Neuronal stem cell (in vitro differentiated cells): Measurements from ENCODE around the gene PSMD7.

Source experiments
- DNase-seq: peaks from one replicate; pipeline ENCODE4 v3.0.0-alpha.2; 2013; ENCODE audit warnings: low spot score
- H2AFZ ChIP-seq: one replicate; pipeline ENCODE4 v1.6.1; 2013; ENCODE audit warnings: mild to moderate bottlenecking, low read length, inconsistent platforms
- H2AK5ac ChIP-seq: 2 replicates; pipeline ENCODE4 v1.6.1; 2013; ENCODE audit warnings: low read depth, mild to moderate bottlenecking, inconsistent platforms, low read length, moderate library complexity, mixed read lengths
- H2BK120ac ChIP-seq: 2 replicates; pipeline ENCODE4 v1.6.1; 2013; ENCODE audit warnings: low read depth, mild to moderate bottlenecking, inconsistent platforms, low read length, moderate library complexity, mixed read lengths
- H2BK12ac ChIP-seq: one replicate; pipeline ENCODE4 v1.6.1; 2013; ENCODE audit warnings: low read length, inconsistent platforms
- H2BK15ac ChIP-seq: 2 replicates; pipeline ENCODE4 v1.6.1; 2013; ENCODE audit warnings: mild to moderate bottlenecking, low read length, inconsistent platforms, mixed read lengths
- H2BK5ac ChIP-seq: one replicate; pipeline ENCODE4 v1.6.1; 2013; ENCODE audit warnings: inconsistent platforms, mild to moderate bottlenecking, low read length, moderate library complexity
- H3K14ac ChIP-seq: one replicate; pipeline ENCODE4 v1.6.1; 2013; ENCODE audit warnings: low read length, inconsistent platforms
- H3K18ac ChIP-seq: 2 replicates; pipeline ENCODE4 v1.6.1; 2013; ENCODE audit warnings: low read length, inconsistent platforms
- H3K23ac ChIP-seq: 2 replicates; pipeline ENCODE4 v1.6.1; 2013; ENCODE audit warnings: low read depth, mild to moderate bottlenecking, mixed read lengths, low read length, inconsistent platforms; ENCODE audit not compliant: poor library complexity
- H3K27ac ChIP-seq: replicated peaks from 3 replicates; pipeline ENCODE4 v1.5.1; 2013; ENCODE audit warnings: low read length, inconsistent platforms
- H3K27me3 ChIP-seq, 3 experiments: 2 replicates each; pipeline ENCODE4 v1.6.1; 2013; ENCODE audit warnings: low read length in 3 of 3, mild to moderate bottlenecking in 2 of 3, inconsistent platforms in 1 of 3, low read depth in 1 of 3, mixed read lengths in 1 of 3, moderate library complexity in 1 of 3; ENCODE audit not compliant: control insufficient read depth in 3 of 3, insufficient read depth in 3 of 3
- H3K36me3 ChIP-seq, 2 donors: replicated peaks in 1 of 2; 2 replicates each; pipeline ENCODE4 v1.6.1; 2013; ENCODE audit warnings: low read length in 2 of 2; ENCODE audit not compliant: control insufficient read depth in 2 of 2, insufficient read depth in 2 of 2
- H3K4ac ChIP-seq: 2 replicates; pipeline ENCODE4 v1.6.1; 2013; ENCODE audit warnings: inconsistent platforms, mild to moderate bottlenecking, low read length, moderate library complexity
- H3K4me1 ChIP-seq, 2 donors: 1 replicate in 1 of 2; 2 replicates in 1 of 2; pipeline ENCODE4 v1.6.1; 2013; ENCODE audit warnings: low read length in 2 of 2, low read depth in 1 of 2; ENCODE audit not compliant: control insufficient read depth in 2 of 2, insufficient read depth in 1 of 2
- H3K4me2 ChIP-seq: one replicate; pipeline ENCODE4 v1.6.1; 2013; ENCODE audit warnings: mild to moderate bottlenecking, low read length, inconsistent platforms; ENCODE audit not compliant: insufficient read depth, poor library complexity, severe bottlenecking
- H3K4me3 ChIP-seq, 2 donors: 2 replicates each; pipeline ENCODE4 v1.5.1; 2013; ENCODE audit warnings: low read length in 2 of 2, mild to moderate bottlenecking in 2 of 2, inconsistent platforms in 1 of 2, moderate library complexity in 1 of 2
- H3K79me1 ChIP-seq: one replicate; pipeline ENCODE4 v1.6.1; 2013; ENCODE audit warnings: low read depth, mild to moderate bottlenecking, inconsistent platforms, low read length, moderate library complexity
- H3K9ac ChIP-seq: one replicate; pipeline ENCODE4 v1.6.1; 2013; ENCODE audit warnings: mild to moderate bottlenecking, low read depth, low read length, inconsistent platforms; ENCODE audit not compliant: poor library complexity
- H3K9me3 ChIP-seq, 2 donors: replicated peaks in 1 of 2; 2 replicates each; pipeline versions ENCODE3 to v1.6.1; 2013; ENCODE audit warnings: low read length in 2 of 2, mild to moderate bottlenecking in 2 of 2, inconsistent platforms in 1 of 2, low read depth in 1 of 2, mixed read lengths in 1 of 2, moderate library complexity in 1 of 2; ENCODE audit not compliant: control insufficient read depth in 2 of 2, insufficient read depth in 1 of 2
- H4K8ac ChIP-seq: one replicate; pipeline ENCODE4 v1.6.1; 2013; ENCODE audit warnings: low read depth, mild to moderate bottlenecking, inconsistent platforms, low read length, moderate library complexity
- H4K91ac ChIP-seq: one replicate; pipeline ENCODE4 v1.6.1; 2013; ENCODE audit warnings: low read length, low read depth, mild to moderate bottlenecking, inconsistent platforms; ENCODE audit not compliant: poor library complexity
- WGBS, 2 donors: extraction: QIAGEN DNeasy Blood & Tissue Kit; methylation state at CpG; one replicate each; pipeline ENCODE4 v1.1.7; 2013; ENCODE audit warnings: missing lambda C conversion rate in 2 of 2, mixed read lengths in 1 of 2; ENCODE audit not compliant: insufficient read length in 2 of 2, insufficient replicate concordance in 1 of 2; ENCODE audit errors: extremely low coverage in 2 of 2; 5-methylcytosine and 5-hydroxymethylcytosine counted together

Gene PSMD7

DNA sequence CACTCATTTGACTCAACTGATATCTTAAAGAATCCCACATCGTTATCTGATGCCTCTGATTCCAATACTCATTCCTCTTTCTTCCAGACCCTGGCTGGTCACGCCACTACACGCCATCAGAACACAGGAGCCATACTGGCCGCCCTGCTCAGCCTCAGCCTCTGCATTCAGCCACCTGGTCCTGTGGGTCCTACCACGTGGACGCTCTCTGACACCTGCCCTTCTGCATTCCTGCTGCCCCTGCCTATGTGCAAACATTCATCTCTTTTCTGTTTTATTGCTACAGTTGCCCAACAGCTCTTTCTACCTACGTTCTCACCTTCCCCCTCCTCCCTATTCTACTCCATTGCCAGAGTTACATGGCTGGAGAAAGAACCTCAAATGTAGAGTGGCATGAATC is 18.4 kb downstream of the PSMD7 start:
- Histone ChIP-seq H3K18ac (no peak overlapping the region), H3K9me3 (peaks cover 0 to 2% of the 10 kb centered on the region in 2 donors), H2AK5ac (no peak overlapping the region), H3K4ac (no peak overlapping the region), H4K8ac (no peak overlapping the region), H3K36me3 (peaks cover 2 to 5% of the 10 kb centered on the region in 2 donors), H3K4me3 (no peak overlapping the region), H2AFZ (no peak overlapping the region), H3K4me2 (no peak overlapping the region), H3K4me1 (no peaks in the 10 kb centered on the region), H3K9ac (peak overlapping the region; percentile 3), H3K79me1 (no peaks in the 10 kb centered on the region), H3K27ac (no peak overlapping the region), H2BK120ac (no peak overlapping the region), H3K23ac (no peak overlapping the region), H2BK15ac (no peak overlapping the region), H4K91ac (no peak overlapping the region), H2BK12ac (no peak overlapping the region), H2BK5ac (no peak overlapping the region), H3K27me3 (peaks cover 0 to 2% (median 0%) of the 10 kb centered on the region in 3 experiments), H3K14ac (no peak overlapping the region)
- no peak for DNase-seq
- WGBS, 2 donors, result no CpG with 5 or more reads among the region's 7 CpGs

DNA sequence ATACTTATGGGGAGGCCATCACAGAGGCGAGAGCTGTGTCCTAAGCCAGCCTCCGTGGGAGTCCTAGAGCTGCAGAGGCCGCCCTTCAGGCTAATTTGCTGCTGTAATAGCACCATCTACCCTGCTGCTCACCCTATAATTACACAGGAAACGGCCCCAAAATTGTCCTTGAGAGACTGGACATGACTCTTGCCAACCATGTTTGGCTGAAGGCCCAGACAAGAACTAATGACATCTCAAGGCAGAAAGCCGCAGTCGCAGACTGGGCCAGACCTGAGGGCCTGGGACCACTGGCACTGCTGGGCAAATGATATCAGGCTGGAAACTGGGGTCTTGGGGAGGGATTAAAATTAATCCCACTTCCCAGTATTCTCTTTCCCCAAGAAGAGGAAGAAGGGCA is 24.1 kb downstream of the PSMD7 start:
- Histone ChIP-seq H4K8ac (no peak overlapping the region), H3K14ac (peak overlapping the region; percentile 17), H4K91ac (no peak overlapping the region), H2AFZ (no peak overlapping the region), H2AK5ac (no peak overlapping the region), H3K4me3 (no peak overlapping the region), H2BK120ac (no peak overlapping the region), H2BK5ac (no peak overlapping the region), H3K27ac (no peak overlapping the region), H3K36me3 (peaks cover 9 to 12% of the 10 kb centered on the region in 2 donors), H3K4me1 (no peaks in the 10 kb centered on the region), H2BK12ac (no peak overlapping the region), H3K79me1 (no peaks in the 10 kb centered on the region), H3K27me3 (peaks cover 0 to 2% (median 0%) of the 10 kb centered on the region in 3 experiments), H2BK15ac (no peak overlapping the region), H3K9me3 (peaks cover 0 to 5% of the 10 kb centered on the region in 2 donors), H3K4me2 (no peak overlapping the region), H3K23ac (no peak overlapping the region), H3K9ac (no peak overlapping the region), H3K4ac (no peak overlapping the region), H3K18ac (no peak overlapping the region)
- no peak for DNase-seq
- no CpG with 5 or more reads among the region's 6 CpGs for WGBS, 2 donors

DNA sequence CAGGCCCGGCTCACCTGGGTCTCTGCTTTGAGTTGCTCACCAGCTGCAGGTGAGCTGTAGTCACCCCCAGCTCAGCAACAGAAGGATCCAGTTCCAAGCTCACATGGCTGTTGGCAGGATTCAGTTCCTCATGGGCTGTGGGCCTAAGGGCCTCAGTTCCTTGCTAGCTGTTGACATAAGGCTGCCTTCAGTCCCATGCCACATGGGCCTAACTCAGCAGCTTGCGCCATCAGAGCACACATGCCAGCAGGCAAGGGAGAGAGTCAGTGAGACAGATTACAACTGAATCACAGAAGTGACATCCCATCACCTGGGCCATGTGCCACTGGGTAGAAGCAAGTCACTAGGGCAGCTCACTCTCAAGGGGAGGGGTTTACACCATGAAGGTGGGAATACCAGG is 24.7 kb downstream of the PSMD7 start:
- Histone ChIP-seq H3K4me3 (no peak overlapping the region), H3K4me1 (no peaks in the 10 kb centered on the region), H2BK12ac (no peak overlapping the region), H2BK120ac (no peak overlapping the region), H3K4me2 (no peak overlapping the region), H3K9me3 (peaks cover 0 to 5% of the 10 kb centered on the region in 2 donors), H3K36me3 (peaks cover 13 to 18% of the 10 kb centered on the region in 2 donors), H3K23ac (peak overlapping the region; percentile 96), H2AK5ac (no peak overlapping the region), H3K27me3 (peaks cover 0 to 2% (median 0%) of the 10 kb centered on the region in 3 experiments), H2BK15ac (no peak overlapping the region), H4K8ac (peak overlapping the region; percentile 65), H3K14ac (no peak overlapping the region), H3K79me1 (no peaks in the 10 kb centered on the region), H3K27ac (no peak overlapping the region), H4K91ac (no peak overlapping the region), H2BK5ac (peak overlapping the region; percentile 39), H3K9ac (peak overlapping the region; percentile 4), H2AFZ (no peak overlapping the region), H3K4ac (no peak overlapping the region), H3K18ac (no peak overlapping the region)
- no peak for DNase-seq
- WGBS, 2 donors, result no CpG with 5 or more reads among the region's 2 CpGs

DNA sequence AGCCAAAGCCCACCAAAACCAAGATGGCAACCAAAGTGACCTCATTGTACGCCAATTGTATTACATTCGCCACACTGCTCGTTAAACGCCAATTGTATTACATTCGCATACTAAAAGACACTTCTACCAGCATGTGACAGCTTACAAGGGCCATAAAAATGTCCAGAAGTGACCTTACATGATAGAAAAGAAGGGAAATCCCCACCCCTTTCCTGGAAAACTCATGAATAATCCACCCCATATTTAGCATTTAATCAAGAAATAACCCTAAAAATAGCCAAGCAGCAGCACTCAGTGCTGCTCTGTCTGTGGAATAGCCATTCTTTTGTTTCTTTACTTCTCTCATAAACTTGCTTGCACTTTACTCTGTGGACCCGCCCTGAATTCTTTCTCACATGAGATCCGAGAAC is 25.7 kb downstream of the PSMD7 start:
- no peak overlapping the region for H2AK5ac ChIP-seq
- H3K4me3 ChIP-seq, result no peak overlapping the region
- H3K36me3 ChIP-seq, result peaks cover 14 to 27% of the 10 kb centered on the region in 2 donors
- no peaks in the 10 kb centered on the region for H3K4me1 ChIP-seq
- H2BK120ac ChIP-seq, result no peak overlapping the region
- peaks cover 0 to 5% of the 10 kb centered on the region in 2 donors for H3K9me3 ChIP-seq
- H3K4me2 ChIP-seq, result no peak overlapping the region
- H3K18ac ChIP-seq, result no peak overlapping the region
- no peak overlapping the region for H3K23ac ChIP-seq
- no peak overlapping the region for H3K9ac ChIP-seq
- H3K27ac ChIP-seq, result no peak overlapping the region
- H2BK12ac ChIP-seq, result no peak overlapping the region
- no peak overlapping the region for H2AFZ ChIP-seq
- H2BK15ac ChIP-seq, result no peak overlapping the region
- no peak overlapping the region for H4K91ac ChIP-seq
- WGBS, 2 donors, result no CpG with 5 or more reads among the region's 7 CpGs
- no peak overlapping the region for H3K14ac ChIP-seq
- no peaks in the 10 kb centered on the region for H3K79me1 ChIP-seq
- no peak overlapping the region for H3K4ac ChIP-seq
- H4K8ac ChIP-seq, result no peak overlapping the region
- peaks cover 0 to 2% (median 0%) of the 10 kb centered on the region in 3 experiments for H3K27me3 ChIP-seq
- H2BK5ac ChIP-seq, result no peak overlapping the region
- no peak for DNase-seq
